Fibroblast of pulmonary artery (primary cell): ENCODE measurements around the gene CCNI.
"Not testable (repeated sequence)": the region's sequence is repeated elsewhere in the genome, so short reads cannot be mapped to it uniquely, and the experiment has no call there.

Source experiments
- DNase-seq: peaks from one replicate; pipeline ENCODE4 v3.0.0-alpha.2; 2010; ENCODE audit warnings: low read depth
- H3K4me3 ChIP-seq: replicated peaks from 2 replicates; pipeline ENCODE4 v1.5.1; 2011; ENCODE audit warnings: low read depth, mild to moderate bottlenecking, control low read depth, low read length, moderate library complexity
- TF ChIP-seq, protein P1 (sequence below): IDR thresholded peaks from 2 replicates; pipeline ENCODE4 v1.5.1; 2011; ENCODE audit warnings: mild to moderate bottlenecking, control low read depth, low read length, inconsistent platforms; ENCODE audit errors: missing control alignments

The CCNI gene

GRCh38 chr4:77095101-77095821, 19.5 kb upstream of the CCNI start:
- no peak overlapping the region for H3K4me3 ChIP-seq
- DNase-seq: peak; percentile 67
- TF ChIP-seq, protein P1, sequence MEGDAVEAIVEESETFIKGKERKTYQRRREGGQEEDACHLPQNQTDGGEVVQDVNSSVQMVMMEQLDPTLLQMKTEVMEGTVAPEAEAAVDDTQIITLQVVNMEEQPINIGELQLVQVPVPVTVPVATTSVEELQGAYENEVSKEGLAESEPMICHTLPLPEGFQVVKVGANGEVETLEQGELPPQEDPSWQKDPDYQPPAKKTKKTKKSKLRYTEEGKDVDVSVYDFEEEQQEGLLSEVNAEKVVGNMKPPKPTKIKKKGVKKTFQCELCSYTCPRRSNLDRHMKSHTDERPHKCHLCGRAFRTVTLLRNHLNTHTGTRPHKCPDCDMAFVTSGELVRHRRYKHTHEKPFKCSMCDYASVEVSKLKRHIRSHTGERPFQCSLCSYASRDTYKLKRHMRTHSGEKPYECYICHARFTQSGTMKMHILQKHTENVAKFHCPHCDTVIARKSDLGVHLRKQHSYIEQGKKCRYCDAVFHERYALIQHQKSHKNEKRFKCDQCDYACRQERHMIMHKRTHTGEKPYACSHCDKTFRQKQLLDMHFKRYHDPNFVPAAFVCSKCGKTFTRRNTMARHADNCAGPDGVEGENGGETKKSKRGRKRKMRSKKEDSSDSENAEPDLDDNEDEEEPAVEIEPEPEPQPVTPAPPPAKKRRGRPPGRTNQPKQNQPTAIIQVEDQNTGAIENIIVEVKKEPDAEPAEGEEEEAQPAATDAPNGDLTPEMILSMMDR: peak; percentile 97

GRCh38 chr4:77094496-77094895, 18.7 kb upstream of the CCNI start:
- no peak overlapping the region for H3K4me3 ChIP-seq
- no peak for DNase-seq
- TF ChIP-seq, protein P1: no peak

DNA sequence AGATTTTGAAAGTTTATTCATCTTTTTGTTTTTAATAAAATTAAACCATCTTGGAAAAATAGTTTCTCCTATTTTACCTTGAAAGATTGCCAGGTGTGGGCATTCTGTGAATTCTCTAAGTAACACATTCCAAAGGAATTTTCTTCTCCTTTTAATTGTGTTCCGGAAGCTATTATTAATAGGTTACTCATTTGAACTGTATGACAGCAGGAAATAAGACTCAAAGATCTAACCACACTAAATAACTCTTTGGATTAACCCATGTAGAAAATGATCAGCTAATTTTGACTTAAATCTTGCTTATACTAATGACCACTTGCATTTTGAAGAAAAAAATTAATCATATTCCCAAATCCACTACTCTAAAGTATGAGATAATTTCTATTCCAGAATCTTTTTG, 17.6 kb upstream of the CCNI start:
- no peak for DNase-seq
- TF ChIP-seq, protein P1: no peak
- no peak overlapping the region for H3K4me3 ChIP-seq

DNA sequence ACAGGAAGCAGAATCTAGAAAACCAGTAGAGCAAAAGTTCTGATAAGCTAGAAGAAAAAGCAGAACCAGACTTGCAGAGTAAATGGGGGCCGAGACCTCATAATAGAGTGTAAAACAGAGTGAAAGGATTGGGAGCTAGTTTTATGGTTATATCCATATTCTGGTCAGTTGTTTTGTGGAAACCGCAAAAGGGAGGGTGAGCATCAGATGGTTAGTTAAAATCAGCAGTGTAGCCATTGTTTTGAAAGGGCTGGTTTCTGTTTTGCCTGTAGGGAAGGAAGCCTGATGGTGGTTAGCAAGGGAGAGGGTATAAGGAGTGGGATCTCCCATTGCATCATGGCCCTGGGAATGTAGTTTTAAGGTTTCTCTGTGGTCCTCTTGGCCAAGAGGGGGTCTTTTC, 17.2 kb upstream of the CCNI start:
- H3K4me3 ChIP-seq: no peak overlapping the region
- peak; percentile 50 for DNase-seq
- TF ChIP-seq, protein P1: no peak

DNA sequence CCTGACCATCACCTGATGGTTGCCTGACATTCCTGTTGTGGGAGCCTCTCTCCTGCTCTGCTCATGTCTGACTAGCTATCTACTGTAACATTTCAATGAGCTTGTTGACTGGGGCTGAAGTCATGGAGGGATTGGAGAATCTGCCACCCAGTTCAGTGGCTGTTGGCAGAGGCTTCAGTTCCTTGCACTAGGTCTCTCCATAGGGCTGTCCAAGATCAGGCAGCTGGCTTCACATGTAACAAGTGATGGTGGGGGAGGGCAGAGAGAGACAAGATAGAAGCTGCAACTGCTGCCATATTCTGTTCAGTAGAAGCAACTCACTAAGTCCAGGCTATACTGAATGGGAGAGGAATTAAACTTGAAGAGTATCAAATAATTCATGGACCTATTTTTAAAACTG, 14.1 kb upstream of the CCNI start:
- TF ChIP-seq, protein P1: no peak
- H3K4me3 ChIP-seq: no peak overlapping the region
- DNase-seq: no peak

- DNase-seq, H3K4me3 ChIP-seq: not testable (repeated sequence)
Observed at GRCh38 chr4:77087027-77087426, 11.2 kb upstream of the CCNI start.

GRCh38 chr4:77084019-77084639, 8.3 kb upstream of the CCNI start:
- TF ChIP-seq, protein P1: no peak
- no peak for DNase-seq
- no peak overlapping the region for H3K4me3 ChIP-seq
